GM19351 (cell line): ENCODE results near the gene XPNPEP1.
A peak's percentile ranks its signal among the peaks of the same experiment; 100 is the strongest.
"Not testable (repeated sequence)": the region's sequence is repeated elsewhere in the genome, so short reads cannot be mapped to it uniquely, and the experiment has no call there.

ENCODE experiments used
- ATAC-seq: cut with Tn5 transposase; IDR thresholded peaks from one replicate; pipeline ENCODE4 v1.9.1; 2021; ENCODE audit warnings: mild to moderate bottlenecking, moderate library complexity; ENCODE audit not compliant: unreplicated experiment

Gene XPNPEP1

GRCh38 chr10:109926061-109926745 lies 2.9 kb upstream of the XPNPEP1 start:
- ATAC-seq: no peak

- no peak for ATAC-seq
These were observed 1.8 kb upstream of the XPNPEP1 start for GRCh38 chr10:109924967-109925620.

DNA sequence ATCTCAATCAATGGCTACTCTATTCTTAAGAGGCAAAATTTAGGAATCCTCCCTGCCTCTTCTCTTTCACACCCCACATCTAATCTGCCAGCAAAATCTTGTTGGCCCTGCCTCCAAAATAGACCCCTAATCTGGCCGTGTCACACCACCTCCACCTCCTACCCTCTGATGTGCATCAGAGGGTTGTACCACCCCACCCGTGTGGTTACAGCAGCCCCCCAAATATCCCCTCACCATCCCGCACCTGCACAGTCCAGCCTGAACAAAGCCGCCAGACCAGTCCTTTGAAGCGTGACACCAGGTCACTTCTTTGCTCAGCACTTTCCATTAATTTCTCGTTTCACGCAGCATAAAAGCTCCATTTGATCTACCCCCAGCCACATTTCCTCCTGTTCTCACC lies 776 bp upstream of the XPNPEP1 start:
- ATAC-seq: no peak

GRCh38 chr10:109922358-109922975 lies 844 bp downstream of the XPNPEP1 start:
- no peak for ATAC-seq

DNA sequence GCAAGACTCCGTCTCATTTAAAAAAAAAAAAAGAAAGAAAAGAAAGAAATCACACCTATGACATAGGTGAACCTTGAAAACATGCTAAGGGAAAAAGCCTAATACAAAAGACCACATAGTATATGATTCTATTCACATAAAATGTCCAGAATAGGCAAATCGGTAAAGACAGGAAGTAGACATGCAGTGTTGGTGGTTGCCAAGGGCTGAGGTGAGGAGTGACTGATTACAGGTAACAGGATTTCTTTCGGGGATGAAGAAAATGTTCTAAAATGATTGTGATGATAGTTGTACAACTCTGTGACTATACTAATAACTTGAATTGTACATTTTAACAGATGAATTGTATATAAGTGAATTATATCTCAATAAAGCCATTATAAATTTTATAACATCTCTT lies 3.3 kb downstream of the XPNPEP1 start:
- ATAC-seq: no peak

DNA sequence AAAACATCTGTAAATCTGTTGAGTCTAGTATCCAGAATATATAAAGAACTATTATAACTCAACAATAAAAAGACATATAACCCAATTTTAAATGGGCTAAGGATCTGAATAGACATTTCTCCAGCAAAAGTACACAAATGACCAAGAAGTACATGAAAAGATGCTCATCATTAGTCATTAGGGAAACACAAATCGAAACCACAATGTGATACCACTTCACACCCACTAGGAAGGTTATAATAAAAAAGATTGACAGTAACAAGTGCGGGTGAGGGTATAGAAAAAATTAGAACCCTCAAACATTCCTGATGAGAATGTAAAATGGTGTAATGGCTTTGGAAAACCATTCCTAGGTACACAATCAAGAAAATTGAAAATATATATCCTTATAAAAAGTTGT lies 4.1 kb downstream of the XPNPEP1 start:
- ATAC-seq: no peak

GRCh38 chr10:109918707-109919106 lies 4.6 kb downstream of the XPNPEP1 start:
- ATAC-seq: not testable (repeated sequence)

- ATAC-seq: no peak
These were observed 7.7 kb downstream of the XPNPEP1 start for GRCh38 chr10:109915566-109915965.

GRCh38 chr10:109914966-109915365 lies 8.3 kb downstream of the XPNPEP1 start:
- peak; percentile 33 for ATAC-seq

- ATAC-seq: no peak
These were observed 9.9 kb downstream of the XPNPEP1 start for GRCh38 chr10:109913306-109913892.

DNA sequence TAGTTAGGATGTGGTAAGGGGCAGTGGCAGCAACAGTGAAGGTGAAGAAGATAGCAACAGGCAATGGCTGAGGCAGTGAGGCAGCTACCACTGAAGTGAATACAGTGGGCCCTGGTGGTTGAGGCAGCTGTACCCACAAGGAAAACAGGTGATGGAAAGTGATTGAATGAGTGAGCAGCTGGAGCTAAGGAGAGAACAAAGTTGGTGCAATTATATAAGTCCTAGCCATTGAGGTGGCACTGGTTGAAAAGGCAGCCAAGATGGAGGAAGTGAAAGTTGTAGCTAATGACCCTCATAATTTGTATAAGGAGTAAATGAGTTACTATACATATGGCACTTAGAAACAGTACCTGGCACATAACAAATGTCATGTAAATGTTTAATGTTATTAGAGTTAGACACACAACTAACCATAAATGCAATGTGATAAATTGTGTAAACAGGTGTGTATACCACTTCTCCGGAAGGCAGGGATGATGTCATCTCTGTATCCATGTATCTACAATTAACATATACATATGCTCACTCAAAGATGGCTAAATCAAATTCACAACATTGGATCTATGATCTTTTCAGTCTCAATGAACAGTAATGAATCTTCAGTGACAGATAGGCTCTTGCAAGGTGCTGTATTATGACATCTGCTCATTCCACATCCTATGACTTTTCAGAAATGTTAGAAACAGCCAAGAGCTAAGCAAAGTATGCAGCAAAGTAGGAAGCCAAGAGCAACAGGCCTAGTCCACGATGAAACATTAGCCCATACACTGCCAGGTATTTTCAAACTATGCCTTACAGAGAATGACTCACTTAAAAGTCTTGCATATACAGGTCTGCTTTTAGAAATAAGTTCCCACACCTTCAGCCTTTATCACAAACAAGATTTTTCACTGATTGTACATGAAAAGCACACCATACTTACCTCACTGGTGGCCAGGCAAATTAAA lies 10.7 kb downstream of the XPNPEP1 start:
- peak; percentile 71 for ATAC-seq

DNA sequence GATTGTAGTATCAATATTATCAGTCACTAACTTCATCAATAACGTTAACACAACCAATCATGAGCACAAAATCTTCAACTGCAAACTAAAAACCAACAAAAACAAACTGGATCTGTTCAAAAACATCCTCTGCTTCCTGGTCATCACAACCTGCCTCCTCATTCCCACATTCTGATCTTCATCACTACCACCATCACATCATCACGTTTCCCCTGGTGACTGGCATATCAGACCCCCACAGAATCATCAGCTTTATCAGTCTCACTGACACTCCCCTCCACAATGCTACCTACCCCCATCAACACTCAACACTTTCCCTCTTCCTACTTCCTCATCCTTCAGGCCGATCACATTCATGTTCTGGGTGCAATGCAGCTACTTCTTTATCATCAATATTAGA lies 11.4 kb downstream of the XPNPEP1 start:
- ATAC-seq: no peak

DNA sequence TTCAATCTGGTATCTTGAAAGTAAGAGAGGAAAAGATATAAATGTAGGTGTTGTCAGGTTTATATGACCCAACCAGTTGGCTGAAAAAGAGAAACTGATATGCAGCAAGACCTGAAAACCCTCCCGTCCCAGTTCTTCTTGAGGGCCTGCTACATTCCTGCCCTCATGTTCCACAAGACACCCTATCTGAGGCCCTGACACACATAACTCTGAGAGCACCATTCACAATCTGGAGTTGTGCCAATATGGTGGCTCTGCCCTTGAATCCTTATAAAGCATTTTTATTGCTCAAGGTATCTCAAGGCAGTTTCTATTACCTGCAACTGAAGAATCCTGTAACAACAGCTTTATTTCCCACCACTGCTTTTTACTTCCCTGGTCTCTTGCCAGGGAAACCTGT lies 17.0 kb downstream of the XPNPEP1 start:
- ATAC-seq: no peak

DNA sequence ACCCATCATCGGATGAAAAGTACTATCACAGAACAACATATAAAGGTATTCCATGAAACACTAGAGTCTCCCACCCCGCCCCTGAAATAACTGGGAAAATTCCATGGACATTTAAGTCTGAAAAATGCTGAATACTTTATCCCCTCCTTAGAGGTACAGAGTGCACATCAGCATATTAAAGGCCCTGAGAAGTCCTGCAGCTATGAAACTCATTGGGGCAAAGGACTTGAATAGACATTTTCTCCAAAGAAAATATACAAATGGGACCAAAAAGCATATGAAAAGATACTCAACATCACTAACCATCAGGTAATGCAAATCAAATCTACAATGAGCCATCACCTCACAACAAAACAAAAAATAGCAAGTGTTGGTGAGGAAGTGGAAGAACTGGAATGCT lies 18.9 kb downstream of the XPNPEP1 start:
- ATAC-seq: no peak

DNA sequence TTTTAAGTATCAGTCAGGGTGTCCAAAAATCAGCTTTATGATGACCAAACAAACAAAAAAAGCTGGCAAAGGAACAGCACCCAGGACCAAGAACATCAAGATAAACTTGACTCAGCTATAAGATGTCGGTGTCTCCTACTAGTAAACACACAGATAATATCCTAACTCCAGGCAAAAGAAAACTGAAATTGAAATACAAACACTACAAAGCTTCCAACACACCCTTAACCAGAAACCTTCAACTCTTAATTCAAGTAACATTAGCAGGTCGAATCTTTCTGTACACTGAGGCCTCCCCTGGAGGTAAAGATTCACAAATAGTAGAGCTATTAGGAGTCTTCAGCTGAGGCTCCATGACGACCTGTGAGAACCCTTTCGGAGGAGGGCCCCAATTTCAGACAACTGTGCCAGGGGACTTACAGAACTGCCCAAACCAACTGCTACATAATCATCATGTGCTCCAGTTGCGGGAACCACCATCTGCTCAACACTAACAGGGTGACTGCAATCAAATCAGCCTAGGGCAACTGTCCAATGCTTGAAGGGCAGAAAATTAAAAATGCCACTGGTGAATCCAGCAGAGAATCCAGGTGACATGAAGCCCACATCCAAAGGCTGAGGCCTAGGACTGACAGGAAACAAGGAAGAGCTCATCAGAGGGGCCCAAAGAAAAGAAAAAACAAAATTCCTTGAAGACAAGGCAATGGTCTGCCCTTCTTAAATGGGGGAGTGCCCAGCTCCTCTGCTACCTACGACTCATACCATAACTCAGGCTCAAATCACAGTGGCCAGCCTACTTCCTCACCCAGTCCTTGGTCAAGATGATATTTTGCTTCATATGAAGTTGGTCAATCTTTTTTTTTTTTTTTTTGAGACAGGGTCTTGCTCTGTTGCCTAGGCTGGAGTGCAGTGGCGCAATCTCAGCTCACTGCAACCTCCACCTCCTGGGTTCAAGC lies 20.0 kb downstream of the XPNPEP1 start:
- peak; percentile 58 for ATAC-seq

DNA sequence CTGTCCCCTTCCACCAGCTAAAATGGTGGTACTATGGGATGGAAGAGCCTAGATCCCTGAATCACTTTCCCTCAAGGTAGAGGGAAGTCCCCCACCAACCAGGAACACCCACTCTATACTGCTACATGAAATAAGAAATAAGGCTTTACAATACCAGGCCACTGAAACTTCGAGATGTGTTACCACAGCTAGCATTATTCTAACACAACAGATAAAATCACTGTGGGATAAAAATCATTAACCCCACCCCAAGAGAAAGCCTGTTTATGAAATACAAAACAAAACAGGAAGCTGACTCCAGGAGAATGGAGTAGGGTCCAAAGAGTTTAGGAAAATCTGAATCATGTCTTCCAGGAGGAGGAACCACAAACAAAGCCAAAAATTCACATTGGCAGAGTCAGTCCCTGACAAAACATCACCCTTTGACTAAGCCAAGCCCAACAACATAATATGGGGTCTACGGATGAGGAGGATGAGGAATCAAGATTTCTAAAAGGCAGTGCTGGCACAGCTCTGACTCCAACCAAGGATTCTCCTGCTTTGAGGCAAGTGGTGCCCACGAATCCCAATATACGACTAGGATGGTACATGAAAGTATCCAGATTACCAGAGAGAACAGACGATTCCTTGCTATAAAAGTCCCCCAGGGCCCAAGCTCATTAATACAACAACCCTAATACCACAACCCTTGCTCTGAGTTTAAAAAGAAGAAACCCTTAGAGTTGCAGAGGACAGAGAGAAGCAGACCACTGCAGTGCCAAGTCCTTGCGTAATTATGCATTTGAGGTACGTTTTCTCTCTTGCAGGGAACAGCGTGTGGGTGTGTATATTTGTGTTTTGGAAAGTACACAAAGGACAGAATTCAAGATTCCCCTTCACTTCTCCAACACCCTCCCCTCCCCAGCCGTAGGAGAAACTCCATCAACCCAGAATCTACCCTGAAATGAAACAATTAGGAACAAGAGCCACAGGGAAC lies 23.7 kb downstream of the XPNPEP1 start:
- no peak for ATAC-seq

DNA sequence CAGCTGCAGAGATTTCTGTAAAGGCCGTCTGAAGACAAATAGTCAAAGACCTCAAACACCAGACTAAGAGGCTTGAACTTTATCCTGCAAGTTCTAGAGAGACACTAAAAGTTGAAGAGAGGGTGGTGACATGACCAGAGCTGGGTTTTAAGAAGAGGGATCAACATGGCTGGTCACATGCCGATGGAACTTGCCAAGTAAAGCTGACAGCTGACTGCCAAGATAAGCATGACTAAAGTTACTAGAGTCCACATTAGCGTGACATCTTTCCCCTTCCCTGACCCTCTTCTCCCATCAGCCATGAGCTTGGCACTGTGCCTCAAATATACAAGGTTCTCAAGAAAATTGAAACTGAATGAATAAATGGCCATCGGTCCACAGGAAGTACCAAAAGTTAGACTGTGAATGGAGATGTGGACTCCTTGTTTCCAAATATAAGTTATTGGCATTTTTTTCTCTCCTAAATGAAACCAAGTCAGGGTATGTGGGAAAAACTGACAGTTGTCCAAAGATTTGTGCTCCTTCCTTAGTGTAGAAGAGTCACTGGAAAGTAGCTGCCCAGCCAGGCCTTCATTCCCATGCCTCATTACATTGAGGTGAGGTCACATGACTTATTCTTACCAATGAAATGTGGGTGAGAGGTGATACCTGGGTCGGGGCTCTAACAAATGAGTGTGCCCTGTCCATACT lies 24.5 kb downstream of the XPNPEP1 start:
- ATAC-seq: no peak

GRCh38 chr10:109898007-109898406 lies 25.3 kb downstream of the XPNPEP1 start:
- no peak for ATAC-seq
